Activated CD4-positive, alpha-beta T cell treated with anti-CD3 and anti-CD28 coated beads for 4 hours (primary cell): ENCODE measurements around the gene AMD1.
"Not testable (repeated sequence)": the region's sequence is repeated elsewhere in the genome, so short reads cannot be mapped to it uniquely, and the experiment has no call there.

ENCODE experiments used
- DNase-seq, 2 donors: peaks; one replicate each; pipeline ENCODE4 v3.0.0-alpha.2; 2020

Gene AMD1

DNA sequence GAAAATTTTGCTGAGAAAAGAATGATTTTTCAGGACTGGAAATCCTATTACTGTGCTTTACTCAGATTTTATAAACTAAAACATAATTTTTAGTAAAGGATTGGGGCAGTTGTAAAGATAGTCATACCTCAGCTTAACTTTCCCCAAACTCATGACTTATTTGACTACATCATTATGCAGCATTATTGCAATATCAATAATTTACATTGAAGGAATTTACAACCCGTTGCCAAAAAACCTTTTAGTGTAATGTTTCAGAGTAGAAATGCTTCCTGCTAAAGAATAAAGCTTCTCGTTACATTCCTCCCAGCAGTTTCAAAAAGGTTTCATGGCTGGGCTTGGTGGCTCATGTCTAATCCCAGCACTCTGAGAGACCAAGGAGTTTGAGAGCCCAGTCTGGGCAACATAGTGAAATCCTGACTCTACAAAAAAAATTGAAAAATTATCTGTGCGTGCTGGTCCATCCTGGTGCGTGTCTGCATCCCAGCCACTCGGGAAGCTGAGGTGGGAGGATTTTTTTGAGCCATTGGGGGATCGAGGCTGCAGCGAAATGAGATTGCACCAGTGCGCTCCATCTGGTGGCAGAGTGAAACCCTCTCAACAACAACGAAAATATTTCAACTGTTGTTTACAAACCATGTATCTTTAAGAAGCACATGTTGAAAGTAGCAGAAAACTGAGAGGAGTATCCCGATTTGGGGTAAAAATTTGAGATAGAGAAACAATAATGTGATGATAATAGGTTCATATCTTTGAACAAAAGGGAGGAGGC, 4.4 kb downstream of the AMD1 start:
- DNase-seq: peak in 1 of 2 donors; percentile 18

DNA sequence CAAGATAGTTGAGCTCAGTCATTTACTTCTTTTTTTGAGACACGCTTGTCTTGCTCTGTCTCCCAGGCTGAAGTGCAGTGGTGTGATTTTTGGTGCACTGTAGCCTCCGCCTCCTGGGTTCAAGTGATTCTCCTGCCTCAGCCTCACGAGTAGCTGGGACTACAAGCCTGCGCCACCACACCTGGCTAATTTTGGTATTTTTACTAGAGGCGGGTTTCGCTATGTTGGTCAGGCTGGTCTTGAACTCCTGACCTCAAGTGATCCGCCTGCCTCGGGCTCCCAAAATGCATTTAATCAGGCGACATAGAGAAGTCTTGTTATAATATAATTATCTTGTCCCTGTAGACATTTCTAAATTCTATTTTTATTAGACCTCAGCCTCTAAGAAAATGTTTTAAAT, 6.1 kb downstream of the AMD1 start:
- DNase-seq: no peak

DNA sequence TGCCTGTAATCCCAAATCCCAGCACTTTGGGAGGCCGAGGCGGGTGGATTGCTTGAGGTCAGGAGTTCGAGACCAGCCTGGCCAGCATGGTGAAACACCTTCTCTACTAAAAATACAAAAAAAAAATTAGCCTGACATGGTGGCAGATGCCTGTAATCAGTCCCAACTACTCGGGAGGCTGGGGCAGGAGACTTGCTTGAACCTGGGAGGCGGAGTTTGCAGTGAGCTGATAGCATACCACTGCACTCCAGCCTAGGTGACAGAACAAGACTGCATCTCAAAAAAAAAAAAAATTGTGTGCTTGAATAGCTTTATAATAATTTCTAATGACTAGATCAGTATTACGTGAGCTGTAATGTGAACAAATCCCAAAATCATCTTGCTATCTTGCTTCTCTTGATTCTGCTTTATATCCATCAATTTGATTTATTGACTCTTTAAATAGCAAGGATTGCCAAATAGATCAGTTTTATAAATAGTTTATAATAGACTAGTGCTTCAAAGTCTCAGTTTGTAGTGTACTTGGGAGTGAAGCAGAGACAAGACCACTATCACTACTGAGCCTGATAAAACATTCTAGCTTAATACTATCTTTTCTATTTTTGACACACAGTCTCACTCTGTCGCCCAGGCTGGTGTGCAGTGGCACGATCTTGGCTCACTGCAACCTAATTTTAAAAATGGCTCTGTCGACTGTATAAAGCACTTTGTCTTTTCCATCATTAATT, 7.1 kb downstream of the AMD1 start:
- no peak for DNase-seq

DNA sequence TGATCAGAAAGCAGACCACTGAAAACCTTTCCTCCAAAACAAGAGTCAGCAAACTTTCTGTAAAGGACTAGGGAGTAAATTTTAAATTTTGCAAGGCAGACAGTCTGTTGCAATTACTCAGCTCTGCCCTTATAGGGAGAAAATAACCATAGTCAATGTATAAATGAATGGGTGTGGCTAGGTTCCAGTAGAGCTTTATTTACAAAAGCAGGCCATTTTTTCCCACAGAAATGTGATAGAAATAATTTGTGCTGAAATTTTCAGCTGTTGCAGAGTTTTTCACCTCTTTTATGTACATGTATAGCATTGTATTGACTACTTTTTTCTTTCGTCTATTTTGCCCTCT, 7.7 kb downstream of the AMD1 start:
- DNase-seq: no peak

DNA sequence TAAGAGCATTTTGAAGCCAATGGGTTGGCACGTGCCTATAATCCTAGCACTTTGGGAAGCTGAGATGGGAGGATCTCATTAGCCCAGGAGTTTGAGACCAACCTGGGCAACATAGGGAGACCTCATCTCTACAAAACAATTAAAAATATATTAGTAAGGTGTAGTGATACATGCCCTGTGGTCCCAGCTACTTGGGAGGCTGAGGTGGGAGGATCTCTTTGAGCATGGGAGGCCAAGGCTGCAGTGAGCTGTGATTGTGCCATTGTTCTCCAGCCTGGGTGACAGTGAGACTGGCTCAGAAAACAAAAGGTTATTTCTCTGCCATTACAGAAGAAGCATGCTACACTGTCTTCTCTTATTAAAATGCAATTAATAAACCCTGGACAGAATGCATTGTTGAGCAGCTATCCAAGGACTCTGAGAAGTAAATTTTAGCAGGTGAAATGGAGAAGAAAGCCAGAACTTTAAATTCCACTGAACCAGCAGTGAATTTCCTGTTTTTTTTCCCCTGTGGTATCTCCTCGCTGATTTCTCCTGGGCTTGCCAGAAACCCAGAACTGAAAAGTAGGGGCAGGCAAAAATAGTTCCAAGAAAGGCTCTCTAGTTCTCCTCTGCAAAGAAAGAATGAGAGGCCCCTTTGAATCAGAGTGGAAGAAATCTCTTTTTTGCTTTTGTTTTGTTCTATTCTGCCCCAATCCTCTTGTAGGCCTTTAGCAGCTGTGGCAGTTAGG, 8.4 kb downstream of the AMD1 start:
- DNase-seq: no peak

DNA sequence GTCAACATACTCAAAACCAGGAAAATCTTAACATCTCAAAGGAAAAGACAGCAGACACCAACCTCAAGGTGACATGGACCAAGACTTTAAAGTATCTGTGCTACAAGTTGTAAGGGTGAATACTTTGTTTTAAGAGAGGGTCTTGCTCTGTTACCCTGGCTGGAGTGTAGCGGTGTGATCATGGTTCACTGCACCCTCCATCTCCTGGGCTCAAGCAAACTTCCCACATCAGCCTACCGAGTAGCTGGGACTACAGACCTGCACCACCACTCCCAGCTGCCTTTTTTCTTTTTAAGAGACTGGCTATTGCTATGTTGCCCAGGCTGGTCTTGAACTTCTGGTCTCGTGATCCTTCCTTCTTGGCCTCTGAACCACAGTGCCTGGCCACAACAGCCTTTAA, 9.7 kb downstream of the AMD1 start:
- DNase-seq: no peak

DNA sequence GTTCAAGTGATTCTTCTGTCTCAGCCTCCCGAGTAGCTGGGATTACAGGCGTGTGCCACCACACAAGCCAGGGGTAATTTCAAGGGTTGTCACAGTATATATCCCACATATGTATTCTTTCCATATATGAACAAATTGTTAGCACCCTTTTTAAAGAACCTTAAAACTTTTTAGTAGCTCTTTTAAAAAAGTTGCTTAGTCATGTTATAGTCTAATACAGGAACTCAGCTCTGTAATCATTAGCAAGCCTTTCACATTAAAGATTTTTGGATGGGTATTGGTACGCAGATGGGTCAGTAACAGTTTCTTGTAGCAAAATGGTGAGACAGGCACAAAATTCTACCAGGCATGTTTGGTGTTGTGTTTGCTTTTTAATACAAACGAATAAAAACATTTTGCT, 10.9 kb downstream of the AMD1 start:
- DNase-seq: no peak

DNA sequence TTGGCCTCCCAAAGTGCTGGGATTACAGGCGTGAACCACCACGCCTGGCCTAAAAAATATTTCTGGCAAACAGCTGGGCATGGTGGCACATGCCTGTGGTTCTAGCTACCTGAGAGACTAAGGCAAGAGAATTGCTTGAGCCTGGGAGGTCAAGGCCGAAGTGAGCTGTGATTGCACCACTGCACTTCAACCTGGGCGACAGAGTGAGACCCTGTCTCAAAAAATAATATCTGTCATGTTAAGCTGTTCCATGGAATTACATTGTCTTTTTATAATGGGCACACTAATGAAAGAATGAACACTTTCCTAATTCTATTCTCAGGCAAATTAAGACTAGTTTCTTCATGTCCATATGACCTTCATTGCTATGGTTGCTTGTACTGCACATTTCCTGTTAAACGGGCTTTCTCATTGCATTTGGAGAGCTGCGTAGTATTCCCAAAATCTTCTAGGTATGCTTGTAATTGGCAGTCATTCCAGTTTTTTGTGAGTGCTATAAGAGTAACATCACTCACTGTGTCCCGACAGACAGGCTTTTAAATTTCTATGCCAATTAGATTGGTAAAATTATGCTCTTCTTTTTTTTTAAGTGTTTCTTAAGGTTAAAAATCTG, 12.1 kb downstream of the AMD1 start:
- no peak for DNase-seq

DNA sequence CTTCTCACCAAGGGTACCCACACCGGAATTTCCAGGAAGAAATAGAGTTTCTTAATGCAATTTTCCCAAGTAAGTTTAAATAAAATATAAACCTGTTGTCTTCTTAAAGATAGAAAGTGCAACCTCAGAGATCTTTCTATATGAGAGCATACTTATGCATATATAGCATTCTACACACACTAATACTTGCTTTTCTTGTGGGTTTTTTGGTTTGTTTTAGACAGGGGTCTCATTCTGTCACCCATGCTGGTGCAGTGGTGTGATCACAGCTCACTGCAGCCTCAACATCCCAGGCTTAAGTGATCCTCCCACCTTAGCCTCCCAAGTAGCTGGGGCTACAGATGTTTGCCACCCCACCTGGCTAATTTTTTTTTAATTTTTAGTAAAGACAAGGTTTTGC, 15.7 kb downstream of the AMD1 start:
- no peak for DNase-seq

DNA sequence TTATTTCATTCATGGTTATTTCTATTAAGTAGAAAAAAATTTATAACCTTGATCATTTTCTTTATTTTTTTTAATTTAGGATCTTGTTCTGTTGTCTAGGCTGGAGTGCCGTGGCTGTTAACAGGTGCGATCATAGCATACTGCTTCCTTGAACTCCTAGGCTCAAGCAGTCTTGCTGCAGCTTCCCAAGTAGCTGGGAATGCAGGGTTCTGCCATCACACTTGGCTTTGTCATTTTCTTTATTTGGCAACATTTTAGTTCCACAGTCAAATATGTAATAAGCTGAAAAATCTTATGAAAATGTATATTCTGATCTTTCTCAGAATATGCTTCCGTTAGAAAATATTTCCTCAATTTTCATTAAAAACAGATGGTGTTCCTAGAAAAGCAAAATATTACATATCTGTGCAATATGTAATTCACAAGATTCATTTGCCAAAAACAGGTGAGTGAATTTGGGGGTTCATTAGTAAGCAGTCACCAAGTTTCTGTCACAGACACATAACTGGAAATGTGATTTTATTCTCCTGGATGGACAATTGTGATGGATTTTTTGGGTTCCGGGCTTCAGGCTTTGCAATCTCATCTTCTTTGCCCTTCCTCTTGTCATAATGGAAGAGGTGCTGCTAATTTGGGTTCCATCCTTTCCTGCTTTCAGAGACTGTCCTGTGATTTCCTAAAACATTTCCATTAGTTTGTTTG, 21.5 kb downstream of the AMD1 start:
- DNase-seq: no peak

DNA sequence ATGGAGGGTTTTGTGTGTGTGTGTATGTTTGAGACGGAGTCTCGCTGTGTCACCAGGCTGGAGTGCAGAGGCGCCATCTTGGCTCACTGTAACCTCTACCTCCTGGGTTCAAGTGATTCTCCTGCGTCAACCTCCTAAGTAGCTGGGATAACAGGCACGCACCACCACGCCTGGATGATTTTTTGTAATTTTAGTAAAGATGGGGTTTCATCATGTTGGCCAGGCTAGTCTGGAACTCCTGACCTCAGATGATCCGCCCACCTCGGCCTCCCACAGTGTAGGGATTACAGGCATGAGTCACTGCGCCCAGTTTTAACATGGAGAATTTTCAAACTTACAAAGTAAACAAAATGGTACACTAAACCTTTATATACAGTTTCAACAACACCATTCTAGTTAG, 22.8 kb downstream of the AMD1 start:
- no peak for DNase-seq

DNA sequence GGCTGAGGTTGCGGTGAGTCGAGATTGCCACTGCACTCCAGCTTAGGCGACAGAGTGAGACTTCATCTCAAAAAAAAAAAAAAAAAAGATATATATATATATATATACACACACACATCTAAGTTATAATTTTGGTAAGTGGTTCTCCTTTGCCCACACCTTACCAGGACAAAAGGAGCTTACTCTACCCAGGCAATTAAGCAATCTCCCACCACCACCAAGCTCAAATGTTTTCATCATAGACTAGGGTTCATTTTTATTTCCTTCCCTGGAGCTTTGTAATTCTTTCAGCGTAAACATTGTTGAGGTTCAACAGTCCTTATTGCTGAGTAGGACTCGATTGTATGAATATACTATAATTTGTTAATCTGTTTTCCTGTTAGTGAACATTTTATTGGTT, 23.5 kb downstream of the AMD1 start:
- DNase-seq: no peak

DNA sequence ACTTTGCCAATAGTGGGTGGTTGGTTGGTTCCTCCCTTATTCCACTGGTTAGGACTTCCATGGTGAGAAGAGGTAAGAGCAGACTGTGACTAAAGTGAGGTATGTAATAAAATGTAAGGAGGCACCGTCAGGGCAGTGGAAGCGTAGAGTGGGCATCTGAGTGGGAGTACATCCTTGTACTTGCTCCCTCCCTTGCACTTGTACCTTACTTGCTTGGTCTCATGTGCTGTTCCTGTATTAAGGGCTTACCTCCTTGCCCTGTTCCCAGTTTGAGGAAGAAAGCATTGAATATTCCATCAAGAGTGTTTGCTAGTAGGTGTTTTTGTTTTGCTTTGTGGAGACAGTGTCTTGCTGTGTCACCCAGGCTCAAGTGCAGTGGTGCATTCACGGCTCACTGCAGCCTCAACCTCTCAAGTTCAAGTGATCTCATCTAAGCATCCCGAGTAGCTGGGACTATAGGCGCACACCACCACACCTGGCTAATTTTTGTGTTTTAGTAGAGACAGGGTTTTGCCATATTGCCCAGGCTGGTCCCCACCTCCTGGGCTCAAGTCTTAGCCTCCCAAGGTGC, 25.5 kb downstream of the AMD1 start:
- no peak for DNase-seq

DNA sequence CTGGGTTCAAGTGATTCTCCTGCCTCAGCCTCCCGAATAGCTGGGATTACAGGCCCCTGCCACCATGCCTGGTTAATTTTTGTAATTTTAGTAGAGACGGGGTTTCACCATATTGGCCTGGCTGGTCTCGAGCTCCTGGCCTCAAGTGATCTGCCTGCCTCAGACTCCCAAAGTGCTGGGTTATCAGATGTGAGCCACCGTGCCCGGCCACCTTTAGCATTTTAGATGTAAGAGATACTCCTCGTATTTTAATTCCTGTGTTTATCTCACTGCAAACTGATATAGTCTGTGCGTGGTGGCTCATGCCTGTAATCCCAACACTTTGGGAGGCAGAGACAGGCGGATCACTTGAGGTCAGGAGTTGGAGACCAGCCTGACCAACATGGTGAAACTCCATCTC, 27.0 kb downstream of the AMD1 start:
- not testable (repeated sequence) for DNase-seq

DNA sequence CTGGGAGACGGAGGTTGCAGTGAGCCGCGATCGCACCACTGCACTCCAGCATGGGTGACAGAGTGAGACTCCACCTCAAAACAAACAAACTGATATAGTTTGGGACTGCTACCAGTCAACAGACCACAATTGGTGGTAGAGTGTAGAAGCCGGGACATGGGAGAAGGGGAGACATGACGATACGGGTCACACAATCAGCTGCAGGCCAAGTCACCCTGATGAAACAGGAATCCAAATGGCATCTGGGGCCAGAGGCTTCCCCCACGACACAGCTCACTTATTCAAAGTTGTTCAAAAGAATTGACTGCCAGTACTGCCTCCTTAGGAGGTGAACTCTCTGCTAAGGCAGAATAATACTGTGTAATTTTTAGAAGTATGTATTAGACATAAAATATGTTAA, 27.5 kb downstream of the AMD1 start:
- DNase-seq: no peak

DNA sequence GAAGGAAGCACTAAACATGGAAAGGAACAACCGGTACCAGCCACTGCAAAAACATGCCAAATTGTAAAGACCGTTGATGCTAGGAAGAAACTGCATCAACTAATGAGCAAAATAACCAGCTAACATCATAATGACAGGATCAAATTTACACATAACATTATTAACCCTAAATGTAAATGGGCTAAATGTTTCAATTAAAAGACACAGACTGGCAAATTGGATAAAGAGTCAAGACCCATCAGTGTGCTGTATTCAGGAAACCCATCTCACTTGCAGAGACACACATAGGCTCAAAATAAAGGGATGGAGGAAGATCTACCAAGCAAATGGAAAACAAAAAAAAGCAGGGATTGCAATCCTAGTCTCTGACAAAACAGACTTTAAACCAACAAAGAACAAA, 31.7 kb downstream of the AMD1 start:
- DNase-seq: not testable (repeated sequence)

DNA sequence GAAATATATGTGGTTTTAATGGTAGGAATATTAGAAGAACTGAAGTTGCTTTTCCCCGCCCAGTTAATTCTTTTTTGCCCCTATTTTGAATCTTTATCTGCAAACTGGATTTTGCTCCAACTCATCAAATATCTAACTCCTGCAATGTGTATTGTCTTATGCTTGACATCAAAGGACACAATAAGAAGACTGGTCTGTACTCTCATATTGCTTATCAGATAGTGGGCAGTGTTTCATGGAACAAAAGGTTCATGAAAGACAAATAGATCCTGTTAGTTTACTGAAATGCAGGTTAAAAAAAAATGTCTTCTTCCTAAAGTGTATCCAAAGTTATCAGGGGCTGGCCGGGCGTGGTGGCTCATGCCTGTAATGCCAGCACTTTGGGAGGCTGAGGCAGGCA, 56.2 kb downstream of the AMD1 start:
- no peak for DNase-seq

DNA sequence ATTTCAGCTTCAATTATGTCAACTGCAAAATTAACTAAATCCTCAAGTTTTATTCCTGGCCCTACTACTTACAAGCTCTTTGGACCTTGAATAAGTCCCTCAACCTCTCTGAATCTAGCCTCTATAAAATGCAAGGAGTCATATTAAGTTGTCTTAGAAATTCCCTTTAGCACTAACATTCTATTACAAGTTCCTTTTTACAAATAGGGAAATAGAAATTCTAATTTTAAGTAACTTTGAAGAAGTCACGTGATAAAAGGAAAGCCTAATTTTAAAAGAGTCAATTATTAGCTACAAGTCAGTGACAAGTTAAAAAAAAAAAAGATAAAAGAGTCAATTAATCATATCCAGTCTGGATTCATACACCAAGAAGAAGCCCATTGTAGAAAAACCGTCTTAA, 59.3 kb downstream of the AMD1 start:
- DNase-seq: no peak

DNA sequence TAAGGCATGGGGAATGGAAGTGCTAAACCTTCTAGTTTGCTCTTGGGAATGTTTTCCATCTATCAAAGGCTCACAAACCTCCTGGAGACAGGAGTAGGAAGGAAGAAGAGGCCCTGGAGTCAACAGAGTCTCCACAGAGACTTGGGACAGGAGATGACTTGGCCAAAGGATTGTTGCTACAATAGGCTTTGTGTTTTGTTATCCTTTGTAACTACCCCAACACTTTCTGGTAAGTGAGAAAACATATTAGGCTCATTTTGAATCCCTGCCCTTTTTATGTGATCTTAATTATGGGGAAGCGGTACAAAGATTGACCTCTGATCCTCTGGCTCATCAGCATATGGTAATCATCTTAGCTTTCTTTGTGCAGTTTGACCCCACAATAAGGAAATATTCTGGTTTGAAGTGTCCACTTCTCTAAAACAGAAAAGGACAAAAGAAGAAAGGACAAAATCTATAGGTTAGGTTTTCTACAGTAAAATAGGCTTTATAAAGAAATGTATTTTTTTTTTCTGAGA, 59.9 kb downstream of the AMD1 start:
- DNase-seq: no peak

DNA sequence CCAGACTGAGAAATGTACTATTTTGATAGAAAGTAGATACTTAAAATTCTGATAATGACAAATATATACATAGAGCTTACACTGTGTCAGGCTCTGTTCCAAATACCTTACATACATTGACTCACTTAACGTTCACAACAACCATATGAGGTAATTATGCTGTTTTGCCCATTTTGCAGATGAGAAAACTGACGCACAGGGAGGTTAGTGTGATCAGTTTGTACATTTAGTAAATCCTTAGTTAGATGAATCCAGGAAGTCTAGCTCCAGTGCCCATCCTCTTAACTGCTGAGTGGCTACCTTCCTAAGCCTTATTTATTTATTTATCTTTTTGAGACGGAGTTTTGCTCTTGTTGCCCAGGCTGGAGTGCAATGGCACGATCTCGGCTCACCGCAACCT, 60.6 kb downstream of the AMD1 start:
- no peak for DNase-seq

DNA sequence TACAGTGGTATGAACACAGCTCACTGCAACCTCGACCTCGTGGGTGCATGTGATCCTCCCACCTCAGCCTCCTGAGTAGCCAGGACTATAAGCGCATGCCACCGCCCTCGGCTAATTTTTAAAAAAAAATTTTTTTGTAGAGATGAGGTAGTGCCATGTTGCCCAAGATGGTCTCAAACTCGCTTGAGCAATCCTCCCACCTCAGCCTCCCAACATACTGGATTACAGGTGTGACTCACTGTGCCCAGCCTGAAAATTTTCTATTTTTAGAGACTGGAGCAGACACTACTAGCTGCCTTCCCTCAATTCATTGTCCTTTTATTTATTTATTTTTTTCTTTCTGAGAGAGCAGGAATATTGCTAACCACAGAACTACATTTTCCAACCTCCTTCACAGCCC, 63.6 kb downstream of the AMD1 start:
- DNase-seq: no peak

DNA sequence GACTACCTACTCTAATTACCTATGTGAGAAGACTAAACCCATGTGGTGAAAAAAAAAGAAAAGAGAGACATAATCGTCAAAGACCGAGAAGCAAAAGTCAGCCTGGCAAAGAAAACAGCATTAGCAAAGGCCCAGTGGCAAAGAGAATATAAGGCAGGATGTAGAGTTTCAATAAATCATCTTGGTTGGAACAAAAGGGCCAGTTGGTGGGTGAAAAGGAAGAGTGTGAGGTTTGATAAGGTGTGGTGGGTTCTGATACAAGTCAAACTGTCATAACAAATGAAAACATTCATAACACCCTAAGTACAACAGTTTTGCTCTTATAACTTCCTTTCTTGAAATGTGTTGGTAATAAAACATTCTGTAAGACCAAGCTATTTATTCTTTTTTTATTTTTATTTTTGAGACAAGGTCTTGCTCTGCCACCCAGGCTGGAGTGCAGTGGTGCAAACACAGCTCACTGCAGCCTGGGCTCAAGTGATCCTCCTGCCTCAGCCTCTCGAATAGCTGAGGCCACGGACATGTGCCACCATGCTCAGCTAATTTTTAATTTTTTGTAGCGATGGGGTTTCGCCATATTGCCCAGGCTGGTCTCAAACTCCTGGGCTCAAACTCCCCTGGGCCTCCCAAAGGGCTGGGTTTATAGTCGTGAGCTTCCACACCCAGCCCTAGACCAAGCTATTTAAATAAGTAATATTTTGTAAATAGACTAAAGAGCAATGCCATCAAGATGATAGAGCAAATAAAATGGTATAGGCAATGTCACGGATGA, 65.0 kb downstream of the AMD1 start:
- DNase-seq: no peak
